WTC11 (cell line): ENCODE results near the gene PYHIN1. TPM values are rescaled to one million over a fixed set of nuclear protein-coding genes. Genes with fewer than 3 reads are reported as not detected.

Experiments used
- ATAC-seq: fragments of 200-7000 bp; cut with Tn5 transposase; 2 replicates; pipeline ENCODE4 v1.10.0; 2021; ENCODE audit warnings: mild to moderate bottlenecking, moderate library complexity
- CTCF ChIA-PET: fragments of 300-600 bp; sonication (Branson Sonifier 250); formaldehyde crosslinking; loops from one replicate; lab custom pipeline; 2021; ENCODE audit warnings: antibody characterized with exemption; lab: Charles Lee
- POLR2A ChIA-PET: fragments of 350-600 bp; sonication (Branson Sonifier 250); formaldehyde crosslinking; loops from one replicate; lab custom pipeline; 2021; ENCODE audit warnings: antibody characterized with exemption; lab: Charles Lee
- DNase-seq: peaks from one replicate; pipeline ENCODE4 v3.0.0; 2021; ENCODE audit warnings: low spot score
- H3K27ac Mint-ChIP-seq: 2 replicates; pipeline ENCODE4 v1.8.0; 2021; ENCODE audit warnings: mixed read lengths
- H3K27me3 Mint-ChIP-seq: 2 replicates; pipeline ENCODE4 v1.8.0; 2021; ENCODE audit warnings: low read depth, mild to moderate bottlenecking, moderate library complexity, mixed read lengths
- H3K36me3 Mint-ChIP-seq: 2 replicates; pipeline ENCODE4 v1.8.0; 2021; ENCODE audit warnings: mixed read lengths
- H3K4me1 Mint-ChIP-seq: 2 replicates; pipeline ENCODE4 v1.8.0; 2022; ENCODE audit warnings: mixed read lengths
- H3K4me3 Mint-ChIP-seq: 2 replicates; pipeline ENCODE4 v1.8.0; 2021; ENCODE audit warnings: mild to moderate bottlenecking, moderate library complexity, mixed read lengths
- H3K9me3 Mint-ChIP-seq: 2 replicates; pipeline ENCODE4 v1.8.0; 2021; ENCODE audit warnings: mixed read lengths
- AFF4 ChIP-seq: sonication (generic); formaldehyde crosslinking; IDR thresholded peaks from 2 replicates; pipeline ENCODE4 v1.8.1; 2023; ENCODE audit warnings: mild to moderate bottlenecking, missing genetic modification reagents, borderline replicate concordance
- ARID4B ChIP-seq: sonication (generic); formaldehyde crosslinking; IDR thresholded peaks from 2 replicates; pipeline ENCODE4 v1.8.0; 2023; ENCODE audit warnings: missing genetic modification reagents, mild to moderate bottlenecking, borderline replicate concordance
- ATF1 ChIP-seq: sonication (generic); formaldehyde crosslinking; IDR thresholded peaks from 2 replicates; pipeline ENCODE4 v1.8.1; 2023; ENCODE audit warnings: mild to moderate bottlenecking, moderate library complexity, missing genetic modification reagents
- CTCF ChIP-seq: fragments of 200-600 bp; IDR thresholded peaks from 2 replicates; pipeline ENCODE4 v1.8.0; 2022; ENCODE audit warnings: antibody characterized with exemption
- FOXK1 ChIP-seq: sonication (generic); formaldehyde crosslinking; IDR thresholded peaks from 2 replicates; pipeline ENCODE4 v1.8.0; 2022; ENCODE audit warnings: mild to moderate bottlenecking, moderate library complexity, missing genetic modification reagents
- FOXP1 ChIP-seq: sonication (generic); formaldehyde crosslinking; IDR thresholded peaks from 2 replicates; pipeline ENCODE4 v1.8.0; 2022; ENCODE audit warnings: missing genetic modification reagents, mild to moderate bottlenecking, moderate library complexity, borderline replicate concordance
- IRF1 ChIP-seq: sonication (generic); formaldehyde crosslinking; IDR thresholded peaks from 2 replicates; pipeline ENCODE4 v1.8.0; 2023; ENCODE audit warnings: missing genetic modification reagents
- JUN ChIP-seq: sonication (generic); formaldehyde crosslinking; IDR thresholded peaks from 2 replicates; pipeline ENCODE4 v1.8.0; 2023; ENCODE audit warnings: mild to moderate bottlenecking, missing genetic modification reagents
- MYBL2 ChIP-seq: sonication (generic); formaldehyde crosslinking; IDR thresholded peaks from 2 replicates; pipeline ENCODE4 v1.8.1; 2023; ENCODE audit warnings: mild to moderate bottlenecking, moderate library complexity, missing genetic modification reagents
- NFE2L1 ChIP-seq: sonication (generic); formaldehyde crosslinking; IDR thresholded peaks from 2 replicates; pipeline ENCODE4 v1.8.1; 2023; ENCODE audit warnings: missing genetic modification reagents
- PRRX2 ChIP-seq: fragments of 250-450 bp; sonication (Bioruptor Pico); IDR thresholded peaks from 2 replicates; pipeline ENCODE4 v1.8.0; 2021; ENCODE audit warnings: mild to moderate bottlenecking
- TEAD1 ChIP-seq: sonication (generic); formaldehyde crosslinking; IDR thresholded peaks from 2 replicates; pipeline ENCODE4 v1.8.0; 2022; ENCODE audit warnings: mild to moderate bottlenecking, missing genetic modification reagents
- USF2 ChIP-seq: sonication (generic); formaldehyde crosslinking; IDR thresholded peaks from 2 replicates; pipeline ENCODE4 v1.8.1; 2023; ENCODE audit warnings: mild to moderate bottlenecking, missing genetic modification reagents, moderate library complexity
- ZNF121 ChIP-seq: sonication (generic); formaldehyde crosslinking; IDR thresholded peaks from 2 replicates; pipeline ENCODE4 v1.8.0; 2023; ENCODE audit warnings: missing genetic modification reagents
- ZNF138 ChIP-seq: sonication (generic); formaldehyde crosslinking; conservative IDR thresholded peaks from 2 replicates; pipeline ENCODE4 v1.8.1; 2022; ENCODE audit warnings: mild to moderate bottlenecking, moderate library complexity, missing genetic modification reagents
- ZNF396 ChIP-seq: fragments of 250-450 bp; sonication (Bioruptor Pico); IDR thresholded peaks from 2 replicates; pipeline ENCODE4 v1.8.0; 2021; ENCODE audit warnings: mild to moderate bottlenecking, moderate library complexity, borderline replicate concordance
- ZNF425 ChIP-seq: fragments of 250-450 bp; sonication (Bioruptor Pico); conservative IDR thresholded peaks from 2 replicates; pipeline ENCODE4 v1.9.0; 2021; ENCODE audit warnings: mild to moderate bottlenecking
- ZSCAN18 ChIP-seq: fragments of 250-450 bp; sonication (Bioruptor Pico); IDR thresholded peaks from 2 replicates; pipeline ENCODE4 v2.1.2; 2022; ENCODE audit warnings: mild to moderate bottlenecking, moderate library complexity
- total RNA-seq: library from RNA; stranded (reverse); gene quantifications from 3 replicates; pipeline ENCODE4 v1.2.3, GENCODE V29; 2021

PYHIN1 gene
- total RNA-seq, 1 experiment from 2014 or later: not detected

- TF ChIP-seq ZNF425 (CRISPR knock-in tag): no peak
- TF ChIP-seq, all 79 proteins: peak for 0
Measured at GRCh38 chr1:158939180-158939579, 7.8 kb downstream of the PYHIN1 start (continued).

GRCh38 chr1:158941317-158941716, 10.0 kb downstream of the PYHIN1 start:
- Mint-ChIP-seq H3K4me3 (no peak overlapping the region), H3K9me3 (no peaks in the 10 kb centered on the region), H3K4me1 (no peaks in the 10 kb centered on the region), H3K27me3 (peaks cover 20% of the 10 kb centered on the region), H3K36me3 (no peaks in the 10 kb centered on the region), H3K27ac (no peak overlapping the region)
- TF ChIP-seq ARID4B (CRISPR knock-in tag) (no peak), IRF1 (CRISPR knock-in tag) (no peak), FOXK1 (CRISPR knock-in tag) (no peak), PRRX2 (CRISPR knock-in tag) (no peak), ZSCAN18 (CRISPR knock-in tag) (no peak)
- CTCF ChIA-PET: no interaction called here
- DNase-seq (no peak), ATAC-seq (no peak)
- POLR2A ChIA-PET: no interaction called here

GRCh38 chr1:158942490-158942889, 11.1 kb downstream of the PYHIN1 start:
- Mint-ChIP-seq H3K27ac (no peak overlapping the region), H3K27me3 (peaks cover 31% of the 10 kb centered on the region), H3K4me3 (no peak overlapping the region), H3K4me1 (peaks cover 3% of the 10 kb centered on the region), H3K9me3 (peaks cover 3% of the 10 kb centered on the region; the same call in 1 of the 2 replicates), H3K36me3 (no peaks in the 10 kb centered on the region)
- ATAC-seq (no peak), DNase-seq (no peak)
- ChIA-PET POLR2A (no interaction called here), CTCF (no interaction called here)
- TF ChIP-seq ATF1 (CRISPR knock-in tag) (no peak), ZNF396 (CRISPR knock-in tag) (no peak), NFE2L1 (CRISPR knock-in tag) (no peak), ZNF138 (CRISPR knock-in tag) (no peak), AFF4 (no peak), CTCF (no peak), ZNF121 (no peak), MYBL2 (CRISPR knock-in tag) (no peak), USF2 (no peak), FOXP1 (CRISPR knock-in tag) (no peak), TEAD1 (CRISPR knock-in tag) (no peak), JUN (CRISPR knock-in tag) (no peak)
